ENCODE data around the gene CAPN11. TPM values are rescaled to one million over a fixed set of nuclear protein-coding genes. Genes with fewer than 3 reads are reported as not detected.
"Not testable (repeated sequence)": the region's sequence is repeated elsewhere in the genome, so short reads cannot be mapped to it uniquely, and the experiment has no call there.

CAPN11 gene
- total RNA-seq, 2 donors from 2014 or later, result 0.39 TPM; not detected in 1

GRCh38 chr6:44172731-44173500, 14.3 kb downstream of the CAPN11 start:
- DNase-seq (peak; percentile 83 to 85), ATAC-seq (replicated peaks in 1 of 2) (peak; percentile 82 to 87)
- H3K36me3 Mint-ChIP-seq (ENCODE audit: insufficient read depth in 2 of 2), result no peaks in the 10 kb centered on the region
- no peaks in the 10 kb centered on the region for H3K27me3 Mint-ChIP-seq (ENCODE audit: low read depth)
- H3K9me3 Mint-ChIP-seq, result no peaks in the 10 kb centered on the region
- peaks cover 26% of the 10 kb centered on the region for H3K4me1 Mint-ChIP-seq (ENCODE audit: low read depth)
- no peak overlapping the region for H3K27ac Mint-ChIP-seq
- no peak overlapping the region for H3K4me3 Mint-ChIP-seq

GRCh38 chr6:44176130-44176761, 17.6 kb downstream of the CAPN11 start:
- ATAC-seq (replicated peaks in 1 of 2) (no peak), DNase-seq (no peak)
- peaks cover 29% of the 10 kb centered on the region for H3K4me1 Mint-ChIP-seq (ENCODE audit: low read depth)
- H3K9me3 Mint-ChIP-seq, result no peaks in the 10 kb centered on the region
- no peak overlapping the region for H3K27ac Mint-ChIP-seq
- H3K27me3 Mint-ChIP-seq (ENCODE audit: low read depth), result no peaks in the 10 kb centered on the region
- no peaks in the 10 kb centered on the region for H3K36me3 Mint-ChIP-seq (ENCODE audit: insufficient read depth in 2 of 2)
- peak overlapping the region in 1 of 2 donors; percentile 54 for H3K4me3 Mint-ChIP-seq

GRCh38 chr6:44176762-44177509, 18.3 kb downstream of the CAPN11 start:
- no peaks in the 10 kb centered on the region for H3K9me3 Mint-ChIP-seq
- no peaks in the 10 kb centered on the region for H3K36me3 Mint-ChIP-seq (ENCODE audit: insufficient read depth in 2 of 2)
- H3K4me1 Mint-ChIP-seq (ENCODE audit: low read depth), result peaks cover 29% of the 10 kb centered on the region
- ATAC-seq (replicated peaks in 1 of 2) (peak; percentile 74 to 77), DNase-seq (peak; percentile 47 to 61)
- no peaks in the 10 kb centered on the region for H3K27me3 Mint-ChIP-seq (ENCODE audit: low read depth)
- H3K4me3 Mint-ChIP-seq, result peak overlapping the region in 1 of 2 donors; percentile 54
- H3K27ac Mint-ChIP-seq, result no peak overlapping the region

GRCh38 chr6:44177691-44178423, 19.2 kb downstream of the CAPN11 start:
- ATAC-seq (replicated peaks in 1 of 2), result no peak
- Mint-ChIP-seq H3K4me3 (peak overlapping the region in 1 of 2 donors; percentile 54), H3K27me3 (ENCODE audit: low read depth) (no peaks in the 10 kb centered on the region), H3K27ac (no peak overlapping the region), H3K9me3 (no peaks in the 10 kb centered on the region), H3K4me1 (ENCODE audit: low read depth) (peaks cover 20% of the 10 kb centered on the region), H3K36me3 (ENCODE audit: insufficient read depth in 2 of 2) (no peaks in the 10 kb centered on the region)
- DNase-seq, result no peak

GRCh38 chr6:44178424-44179071, 19.9 kb downstream of the CAPN11 start:
- no peak overlapping the region for H3K27ac Mint-ChIP-seq
- no peak overlapping the region for H3K4me3 Mint-ChIP-seq
- ATAC-seq (replicated peaks in 1 of 2), result no peak

GRCh38 chr6:44179072-44179536, 20.5 kb downstream of the CAPN11 start:
- H3K4me1 Mint-ChIP-seq (ENCODE audit: low read depth), result peaks cover 19% of the 10 kb centered on the region
- ATAC-seq (replicated peaks in 1 of 2), result no peak
- no peaks in the 10 kb centered on the region for H3K9me3 Mint-ChIP-seq
- H3K36me3 Mint-ChIP-seq (ENCODE audit: insufficient read depth in 2 of 2), result no peaks in the 10 kb centered on the region
- no peak overlapping the region for H3K27ac Mint-ChIP-seq
- DNase-seq, result no peak
- no peaks in the 10 kb centered on the region for H3K27me3 Mint-ChIP-seq (ENCODE audit: low read depth)
- H3K4me3 Mint-ChIP-seq, result no peak overlapping the region

More at GRCh38 chr6:44178424-44179071, 19.9 kb downstream of the CAPN11 start:
- no peaks in the 10 kb centered on the region for H3K27me3 Mint-ChIP-seq (ENCODE audit: low read depth)
- no peaks in the 10 kb centered on the region for H3K36me3 Mint-ChIP-seq (ENCODE audit: insufficient read depth in 2 of 2)
- H3K4me1 Mint-ChIP-seq (ENCODE audit: low read depth), result peaks cover 19% of the 10 kb centered on the region
- no peaks in the 10 kb centered on the region for H3K9me3 Mint-ChIP-seq
- no peak for DNase-seq

GRCh38 chr6:44179648-44180047, 21.0 kb downstream of the CAPN11 start:
- H3K4me1 Mint-ChIP-seq (ENCODE audit: low read depth), result peaks cover 19% of the 10 kb centered on the region
- no peaks in the 10 kb centered on the region for H3K27me3 Mint-ChIP-seq (ENCODE audit: low read depth)
- H3K36me3 Mint-ChIP-seq (ENCODE audit: insufficient read depth in 2 of 2), result no peaks in the 10 kb centered on the region
- no peak for DNase-seq
- H3K4me3 Mint-ChIP-seq, result no peak overlapping the region
- no peak overlapping the region for H3K27ac Mint-ChIP-seq
- no peaks in the 10 kb centered on the region for H3K9me3 Mint-ChIP-seq
- ATAC-seq (replicated peaks in 1 of 2), result no peak

GRCh38 chr6:44180406-44180805, 21.8 kb downstream of the CAPN11 start:
- DNase-seq (no peak), ATAC-seq (replicated peaks in 1 of 2) (no peak)
- Mint-ChIP-seq H3K27me3 (ENCODE audit: low read depth) (no peaks in the 10 kb centered on the region), H3K4me3 (no peak overlapping the region), H3K36me3 (ENCODE audit: insufficient read depth in 2 of 2) (no peaks in the 10 kb centered on the region), H3K27ac (no peak overlapping the region), H3K9me3 (no peaks in the 10 kb centered on the region), H3K4me1 (ENCODE audit: low read depth) (peaks cover 21% of the 10 kb centered on the region)

GRCh38 chr6:44180886-44181285, 22.3 kb downstream of the CAPN11 start:
- no peak for DNase-seq
- Mint-ChIP-seq H3K4me1 (ENCODE audit: low read depth) (peaks cover 26% of the 10 kb centered on the region), H3K27ac (no peak overlapping the region), H3K27me3 (ENCODE audit: low read depth) (peaks cover 4% of the 10 kb centered on the region), H3K9me3 (no peaks in the 10 kb centered on the region), H3K36me3 (ENCODE audit: insufficient read depth in 2 of 2) (no peaks in the 10 kb centered on the region), H3K4me3 (no peak overlapping the region)
- no peak for ATAC-seq (replicated peaks in 1 of 2)

GRCh38 chr6:44181784-44182183, 23.2 kb downstream of the CAPN11 start:
- Mint-ChIP-seq H3K27me3 (ENCODE audit: low read depth) (peaks cover 11% of the 10 kb centered on the region), H3K4me1 (ENCODE audit: low read depth) (peaks cover 27% of the 10 kb centered on the region)
- H3K36me3 Mint-ChIP-seq (ENCODE audit: insufficient read depth in 2 of 2); H3K9me3 Mint-ChIP-seq; H3K27ac Mint-ChIP-seq; ATAC-seq (replicated peaks in 1 of 2); DNase-seq; H3K4me3 Mint-ChIP-seq: not testable (repeated sequence)

GRCh38 chr6:44182911-44183390, 24.3 kb downstream of the CAPN11 start:
- DNase-seq (no peak), ATAC-seq (replicated peaks in 1 of 2) (no peak)
- Mint-ChIP-seq H3K27me3 (ENCODE audit: low read depth) (peaks cover 11% of the 10 kb centered on the region), H3K9me3 (no peaks in the 10 kb centered on the region), H3K4me1 (ENCODE audit: low read depth) (peaks cover 16% of the 10 kb centered on the region), H3K27ac (no peak overlapping the region), H3K4me3 (no peak overlapping the region), H3K36me3 (ENCODE audit: insufficient read depth in 2 of 2) (no peaks in the 10 kb centered on the region)

- Mint-ChIP-seq H3K4me3 (no peak overlapping the region), H3K36me3 (ENCODE audit: insufficient read depth in 2 of 2) (no peaks in the 10 kb centered on the region), H3K4me1 (ENCODE audit: low read depth) (peaks cover 13% of the 10 kb centered on the region), H3K27ac (no peak overlapping the region), H3K27me3 (ENCODE audit: low read depth) (peaks cover 11% of the 10 kb centered on the region), H3K9me3 (no peaks in the 10 kb centered on the region)
- DNase-seq, result no peak
- no peak for ATAC-seq (replicated peaks in 1 of 2)
Measured at GRCh38 chr6:44183783-44184182, 25.2 kb downstream of the CAPN11 start.
